Brain microvascular endothelial cell (primary cell): ENCODE measurements around the gene TNFRSF4.
"Not testable (repeated sequence)": the region's sequence is repeated elsewhere in the genome, so short reads cannot be mapped to it uniquely, and the experiment has no call there.

Experiments used
- DNase-seq: peaks from one replicate; pipeline ENCODE4 v3.0.0-alpha.2; 2020
- H3K27ac ChIP-seq: fragments of 250-450 bp; sonication (Bioruptor Pico); 2 replicates; pipeline ENCODE4 v1.5.1; 2020; ENCODE audit warnings: mild to moderate bottlenecking, moderate library complexity
- H3K27me3 ChIP-seq: fragments of 250-450 bp; sonication (Bioruptor Pico); replicated peaks from 2 replicates; pipeline ENCODE4 v1.5.1; 2020; ENCODE audit warnings: mild to moderate bottlenecking
- H3K36me3 ChIP-seq: fragments of 250-450 bp; sonication (Bioruptor Pico); replicated peaks from 2 replicates; pipeline ENCODE4 v1.5.1; 2020; ENCODE audit warnings: mild to moderate bottlenecking
- H3K4me3 ChIP-seq: 2 replicates; pipeline ENCODE4 v1.5.1; 2011; ENCODE audit warnings: low read depth, mild to moderate bottlenecking, control low read depth, low read length, moderate library complexity
- in situ Hi-C: cut with HindIII; loops from 2 replicates; pipeline ENCODE4 v1.10.0; 2017; ENCODE audit warnings: low sequenced_read_pairs, low pct_ligation_motif_present
- TF ChIP-seq, protein P1 (sequence below): IDR thresholded peaks from 2 replicates; pipeline ENCODE4 v1.5.1; 2011; ENCODE audit warnings: low read depth, mild to moderate bottlenecking, moderate library complexity, low read length, control low read depth, inconsistent platforms; ENCODE audit errors: missing control alignments

The TNFRSF4 gene

DNA sequence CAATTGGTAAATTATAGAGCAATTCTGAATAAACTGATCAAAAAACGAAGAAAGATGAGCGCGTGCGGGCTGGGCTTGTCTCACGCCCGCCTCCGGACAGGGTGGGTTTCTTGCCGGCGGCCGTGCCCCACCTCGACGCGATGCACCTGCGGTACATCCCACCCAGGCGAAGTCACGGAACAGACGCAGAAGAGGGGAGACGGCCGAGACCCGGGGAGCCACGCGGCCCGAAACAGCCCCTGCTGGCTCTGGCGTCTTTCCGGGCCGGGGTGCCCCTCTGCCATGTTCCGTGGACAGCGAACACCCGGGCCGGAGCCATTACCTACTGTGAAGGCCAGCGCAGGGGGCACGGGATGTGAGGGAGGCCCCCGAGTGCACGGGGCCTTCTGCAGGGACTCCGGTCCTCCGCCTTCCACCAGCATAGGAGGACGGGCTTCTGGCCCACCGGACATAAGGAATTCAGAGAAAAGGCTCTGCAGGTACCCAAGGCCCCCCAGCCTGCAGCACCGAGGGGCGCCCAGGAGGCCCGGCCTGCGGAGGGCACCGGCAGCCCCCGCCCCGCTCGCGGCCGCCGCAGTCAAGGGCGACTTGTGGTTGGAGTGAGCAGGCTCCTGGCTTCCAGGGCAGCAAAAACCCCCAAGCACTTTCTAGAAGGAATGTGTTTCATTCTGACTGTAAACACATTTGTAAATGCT is 40.2 kb upstream of the TNFRSF4 start:
- peaks cover 42% of the 10 kb centered on the region for H3K36me3 ChIP-seq
- H3K27ac ChIP-seq: no peak overlapping the region
- TF ChIP-seq, protein P1, sequence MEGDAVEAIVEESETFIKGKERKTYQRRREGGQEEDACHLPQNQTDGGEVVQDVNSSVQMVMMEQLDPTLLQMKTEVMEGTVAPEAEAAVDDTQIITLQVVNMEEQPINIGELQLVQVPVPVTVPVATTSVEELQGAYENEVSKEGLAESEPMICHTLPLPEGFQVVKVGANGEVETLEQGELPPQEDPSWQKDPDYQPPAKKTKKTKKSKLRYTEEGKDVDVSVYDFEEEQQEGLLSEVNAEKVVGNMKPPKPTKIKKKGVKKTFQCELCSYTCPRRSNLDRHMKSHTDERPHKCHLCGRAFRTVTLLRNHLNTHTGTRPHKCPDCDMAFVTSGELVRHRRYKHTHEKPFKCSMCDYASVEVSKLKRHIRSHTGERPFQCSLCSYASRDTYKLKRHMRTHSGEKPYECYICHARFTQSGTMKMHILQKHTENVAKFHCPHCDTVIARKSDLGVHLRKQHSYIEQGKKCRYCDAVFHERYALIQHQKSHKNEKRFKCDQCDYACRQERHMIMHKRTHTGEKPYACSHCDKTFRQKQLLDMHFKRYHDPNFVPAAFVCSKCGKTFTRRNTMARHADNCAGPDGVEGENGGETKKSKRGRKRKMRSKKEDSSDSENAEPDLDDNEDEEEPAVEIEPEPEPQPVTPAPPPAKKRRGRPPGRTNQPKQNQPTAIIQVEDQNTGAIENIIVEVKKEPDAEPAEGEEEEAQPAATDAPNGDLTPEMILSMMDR: no peak
- no peak overlapping the region for H3K4me3 ChIP-seq
- no peaks in the 10 kb centered on the region for H3K27me3 ChIP-seq
- DNase-seq: no peak
- in situ Hi-C loops: no loop called here

DNA sequence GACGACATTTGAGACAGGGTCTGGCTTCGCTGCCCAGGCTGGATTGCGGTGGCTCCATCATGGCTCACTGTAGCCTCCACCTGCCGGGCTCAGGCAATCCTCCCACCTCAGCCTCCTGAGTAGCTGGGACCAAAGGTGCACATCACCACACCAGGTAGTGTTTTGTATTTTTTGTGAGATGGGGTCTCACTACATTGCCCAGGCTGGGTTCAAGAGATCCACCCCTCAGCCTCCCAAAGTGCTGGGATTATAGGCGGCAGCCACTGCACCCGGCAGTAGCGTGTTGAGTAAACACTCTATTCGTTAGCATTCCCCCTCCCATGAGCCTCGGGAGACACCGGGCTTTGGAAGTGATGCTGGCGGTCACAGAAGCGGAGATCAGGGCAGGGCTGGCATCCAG is 39.4 kb upstream of the TNFRSF4 start:
- no peak overlapping the region for H3K4me3 ChIP-seq
- TF ChIP-seq, protein P1: no peak
- DNase-seq: no peak
- no peaks in the 10 kb centered on the region for H3K27me3 ChIP-seq
- in situ Hi-C loops: no loop called here
- peaks cover 37% of the 10 kb centered on the region for H3K36me3 ChIP-seq
- H3K27ac ChIP-seq: no peak overlapping the region

DNA sequence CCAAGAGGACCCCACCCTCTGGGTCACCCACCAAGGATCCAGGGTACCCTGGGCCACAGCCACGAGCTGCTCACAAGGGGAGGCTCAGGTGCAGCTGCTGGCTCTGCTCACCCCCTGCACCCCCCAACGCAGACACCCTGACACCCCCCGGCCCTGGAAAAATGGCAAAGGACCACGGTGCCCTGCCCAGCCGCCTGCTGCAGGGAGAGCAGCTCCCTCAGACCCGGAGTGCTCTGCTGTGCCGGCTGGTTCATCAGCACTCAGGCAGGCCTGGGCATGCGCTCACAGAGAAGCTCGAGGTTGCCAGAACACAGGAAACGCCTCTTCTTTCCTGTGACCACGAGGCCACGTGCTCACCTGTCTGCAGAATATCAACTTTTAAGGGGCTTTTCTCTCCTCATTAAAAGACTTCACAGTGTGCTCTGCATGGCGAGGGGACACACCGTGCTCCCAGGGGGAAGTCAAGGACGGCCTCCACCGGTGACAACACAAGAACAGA is 36.9 kb upstream of the TNFRSF4 start:
- in situ Hi-C loops: no loop called here
- no peak for DNase-seq
- Histone ChIP-seq H3K27me3 (no peaks in the 10 kb centered on the region), H3K36me3 (peaks cover 28% of the 10 kb centered on the region), H3K4me3 (no peak overlapping the region), H3K27ac (no peak overlapping the region)
- TF ChIP-seq, protein P1: no peak

DNA sequence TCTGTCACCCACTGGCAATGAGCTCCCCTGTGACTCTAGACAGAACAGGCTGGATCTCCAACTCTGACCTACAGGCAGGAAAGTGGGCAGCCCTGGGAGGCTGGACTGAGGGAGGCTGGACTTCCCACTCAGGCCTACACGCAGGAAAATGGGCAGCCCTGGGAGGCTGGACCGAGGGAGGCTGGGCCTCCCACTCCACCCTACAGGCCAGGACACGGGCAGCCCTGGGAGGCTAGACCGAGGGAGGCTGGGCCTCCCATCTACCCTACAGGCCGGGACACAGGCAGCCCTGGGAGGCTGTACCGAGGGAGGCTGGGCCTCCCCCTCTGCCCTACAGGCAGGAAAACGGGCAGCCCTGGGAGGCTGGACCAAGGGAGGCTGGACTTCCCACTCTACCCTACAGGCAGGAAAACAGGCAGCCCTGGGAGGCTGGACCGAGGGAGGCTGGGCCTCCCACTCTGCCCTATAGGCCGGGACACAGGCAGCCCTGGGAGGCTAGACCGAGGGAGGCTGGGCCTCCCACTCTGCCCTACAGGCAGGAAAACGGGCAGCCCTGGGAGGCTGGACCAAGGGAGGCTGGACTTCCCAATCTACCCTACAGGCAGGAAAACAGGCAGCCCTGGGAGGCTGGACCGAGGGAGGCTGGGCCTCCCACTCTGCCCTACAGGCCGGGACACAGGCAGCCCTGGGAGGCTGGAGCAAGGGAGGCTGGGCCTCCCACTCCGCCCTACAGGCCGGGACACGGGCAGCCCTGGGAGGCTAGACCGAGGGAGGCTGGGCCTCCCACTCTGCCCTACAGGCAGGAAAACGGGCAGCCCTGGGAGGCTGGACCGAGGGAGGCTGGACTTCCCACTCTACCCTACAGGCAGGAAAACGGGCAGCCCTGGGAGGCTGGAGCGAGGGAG is 34.3 kb upstream of the TNFRSF4 start:
- H3K4me3 ChIP-seq, H3K27ac ChIP-seq, H3K36me3 ChIP-seq, in situ Hi-C loops, DNase-seq, H3K27me3 ChIP-seq: not testable (repeated sequence)

DNA sequence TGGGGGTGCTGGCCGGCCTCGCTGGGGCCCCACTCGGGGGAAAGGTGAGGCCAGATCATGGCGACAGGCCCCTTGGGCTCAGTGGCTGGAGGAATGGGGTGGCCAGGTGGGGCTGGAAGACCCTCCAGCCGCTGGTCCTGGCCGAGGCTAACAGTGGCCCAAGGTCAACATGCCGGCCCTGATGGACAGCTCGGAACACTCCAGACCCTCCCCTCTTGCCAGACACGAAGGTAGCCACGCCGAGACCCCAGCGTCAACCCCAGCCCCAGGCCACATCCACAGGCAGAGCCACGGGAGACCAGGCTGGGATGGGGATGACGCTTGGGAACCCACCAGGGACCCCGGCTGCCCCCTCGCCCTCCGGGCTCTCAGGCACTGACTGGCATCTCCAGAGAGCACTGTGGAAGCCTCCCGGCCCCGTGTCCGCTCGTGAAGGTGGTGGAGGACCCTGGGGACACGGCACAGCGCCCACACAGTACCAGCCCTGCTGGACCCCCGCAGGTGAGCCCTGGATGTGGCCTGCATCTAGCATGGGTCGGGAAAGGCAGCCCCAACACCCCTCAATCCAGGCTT is 33.5 kb upstream of the TNFRSF4 start:
- TF ChIP-seq, protein P1: no peak
- Histone ChIP-seq H3K36me3 (no peaks in the 10 kb centered on the region), H3K4me3 (no peak overlapping the region), H3K27me3 (no peaks in the 10 kb centered on the region), H3K27ac (no peak overlapping the region)
- DNase-seq: no peak
- in situ Hi-C loops: no loop called here
